Measurements from ENCODE around the gene GOLGA6L7.
"Not testable (repeated sequence)": the region's sequence is repeated elsewhere in the genome, so short reads cannot be mapped to it uniquely, and the experiment has no call there.

- not testable (repeated sequence) for TF ChIP-seq MTA3 (IDR thresholded peaks at IDR 0.05; ENCODE audit: borderline replicate concordance); ATF2 (CRISPR knock-in tag; IDR thresholded peaks at IDR 0.05); ARID4B (CRISPR knock-in tag; IDR thresholded peaks at IDR 0.05); NFIC (IDR thresholded peaks at IDR 0.05)
These were observed 13.4 kb downstream of the GOLGA6L7 start for GRCh38 chr15:28834957-28835585.

All from K562 (cell line).